Medulla oblongata (tissue), 1 donor: Measurements from ENCODE around the gene ZBTB7C.

ENCODE experiments used
- DNase-seq: peaks from one replicate; pipeline ENCODE4 v3.0.0-alpha.2; 2015; ENCODE audit errors: extremely low spot score

The ZBTB7C gene

DNA sequence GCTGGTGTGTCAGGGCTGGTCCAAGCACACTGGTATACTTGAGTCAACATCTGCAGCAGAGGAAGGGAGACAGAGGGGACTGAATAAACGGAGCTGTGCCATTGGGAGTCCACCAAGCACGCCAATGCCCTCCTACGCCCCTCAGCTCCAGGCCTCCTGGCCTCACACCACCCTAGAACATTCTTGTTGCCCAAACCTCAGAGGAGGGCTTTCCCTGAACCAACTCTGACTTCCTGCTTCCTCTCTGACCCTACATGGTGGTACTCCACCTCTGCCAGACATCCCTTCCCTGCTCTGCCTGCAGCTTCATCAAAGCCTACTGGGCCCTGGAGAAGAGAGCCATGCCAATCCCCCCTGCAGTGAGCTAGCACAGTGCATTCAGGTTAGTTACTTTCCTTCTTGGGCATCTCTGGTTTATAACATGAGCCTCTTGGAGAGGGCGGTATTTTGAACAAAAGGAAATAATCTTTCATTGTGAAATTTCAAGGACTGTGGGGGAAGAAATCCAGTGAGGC lies 54.4 kb downstream of the ZBTB7C start:
- DNase-seq: no peak

DNA sequence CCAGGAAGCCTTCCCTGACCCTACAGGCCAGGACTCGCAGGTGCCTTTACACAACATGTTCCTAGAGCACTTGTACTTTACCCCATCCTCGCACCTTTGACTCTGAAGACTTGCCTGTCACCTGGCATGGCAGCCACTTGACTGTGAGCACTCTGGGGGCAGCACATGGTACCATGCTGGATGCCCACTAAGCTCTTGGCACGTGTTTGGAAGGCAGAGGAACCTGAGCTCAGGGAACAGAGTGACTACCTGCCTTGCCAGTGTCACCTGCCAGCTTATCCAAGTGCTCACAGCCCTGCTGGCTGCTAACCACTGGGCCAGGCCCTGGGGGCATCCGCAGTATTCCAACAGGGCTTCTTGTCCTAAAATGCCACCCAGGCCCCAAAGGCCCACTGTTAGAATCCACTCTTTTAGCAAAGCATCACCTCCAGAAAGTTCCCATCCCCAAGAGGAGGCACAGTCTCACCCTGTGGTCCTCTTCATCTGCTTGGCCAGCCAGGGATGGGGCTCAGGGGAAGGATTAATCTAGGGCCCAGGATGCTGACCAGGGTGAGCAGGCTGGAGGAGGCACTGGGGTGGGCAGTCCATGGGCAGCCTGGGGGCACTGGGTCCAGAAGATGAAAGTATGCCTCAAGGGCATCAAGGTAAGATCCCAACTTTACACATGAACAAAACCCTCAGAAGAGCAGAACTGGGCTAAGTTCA lies 57.0 kb downstream of the ZBTB7C start:
- DNase-seq: no peak

DNA sequence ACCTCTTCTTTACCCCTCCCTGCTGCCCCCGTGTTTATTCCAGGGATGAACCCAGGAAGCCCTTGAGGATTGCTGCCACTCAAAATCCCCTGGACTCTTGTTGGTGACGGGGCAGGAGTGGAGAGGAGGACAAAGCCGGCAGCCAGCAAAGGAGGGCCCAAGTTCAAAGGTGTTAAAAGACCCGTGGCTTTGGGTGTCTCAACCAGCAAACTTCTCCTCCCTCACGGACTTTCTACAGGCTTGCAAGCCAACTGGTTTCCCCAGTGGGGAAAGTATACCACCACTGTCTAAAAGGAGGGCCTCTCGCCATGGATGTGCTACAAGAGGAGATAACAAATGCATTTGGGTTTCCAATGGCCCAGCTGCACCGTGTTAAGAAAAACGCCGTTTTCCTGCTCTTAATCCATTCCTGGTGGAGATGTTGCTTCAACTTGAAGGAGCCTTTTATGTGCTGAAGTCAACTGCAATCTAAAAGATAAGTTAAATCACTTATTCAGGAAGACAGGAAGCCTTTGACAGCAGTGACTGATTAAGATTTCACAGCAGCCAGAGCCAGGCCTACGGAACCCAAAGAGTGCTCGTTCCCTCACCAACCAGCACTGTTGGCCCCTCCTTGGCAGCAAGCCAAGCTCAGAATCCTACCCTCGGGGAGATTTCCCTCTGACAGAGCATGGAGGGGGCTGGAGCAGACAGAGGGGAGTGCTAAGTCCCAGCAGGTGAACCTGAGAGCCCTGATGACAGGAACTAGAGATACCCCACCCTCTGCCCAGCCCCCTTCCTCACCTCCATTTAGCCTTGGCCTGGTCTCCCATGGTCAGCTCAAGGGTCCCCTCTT lies 57.8 kb downstream of the ZBTB7C start:
- DNase-seq: no peak

DNA sequence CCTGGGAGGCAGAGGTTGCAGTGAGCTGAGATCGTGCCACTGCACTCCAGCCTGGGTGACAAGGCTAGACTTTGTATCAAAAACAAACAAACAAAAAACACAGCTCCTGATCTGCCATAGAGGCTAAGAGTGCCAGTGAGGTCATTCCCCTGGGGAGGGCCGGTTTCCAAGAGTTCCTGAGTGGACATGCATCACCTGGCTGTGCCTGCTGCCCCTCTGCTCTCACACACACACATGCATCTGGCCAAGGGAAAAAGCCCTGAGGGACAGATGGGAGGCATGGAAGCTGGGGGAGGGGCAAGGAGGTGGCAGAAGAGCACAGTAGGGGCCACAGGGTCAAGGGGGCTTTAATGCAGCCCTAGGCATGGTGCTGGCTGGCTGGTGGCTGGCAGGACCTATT lies 60.4 kb downstream of the ZBTB7C start:
- no peak for DNase-seq

DNA sequence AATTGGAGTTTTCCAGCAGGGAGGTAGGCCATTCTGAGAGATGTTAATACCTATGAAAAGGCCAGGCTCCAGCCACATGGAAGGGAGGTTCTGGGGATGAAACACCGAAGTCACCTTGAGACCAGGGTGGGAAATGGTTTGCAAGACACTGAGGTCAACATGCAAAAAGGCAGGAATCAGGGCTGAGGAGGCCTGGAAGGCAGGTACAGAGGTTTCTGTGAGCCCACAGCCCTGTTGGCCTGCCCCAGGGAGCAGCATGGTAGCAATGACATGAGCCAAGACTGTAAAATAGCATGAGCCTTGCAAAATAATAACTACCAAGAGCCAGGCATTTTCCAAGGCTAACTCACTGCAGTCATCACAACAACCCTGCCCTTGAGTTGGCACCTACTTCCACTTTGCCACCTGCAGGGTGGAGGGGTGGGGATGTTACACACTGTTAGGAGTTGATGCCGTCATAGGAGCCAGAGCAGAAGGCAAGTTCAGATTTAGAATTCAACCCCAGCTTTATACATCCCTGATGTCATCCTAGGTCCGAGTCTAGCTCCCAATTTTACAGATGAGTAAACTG lies 61.3 kb downstream of the ZBTB7C start:
- no peak for DNase-seq

DNA sequence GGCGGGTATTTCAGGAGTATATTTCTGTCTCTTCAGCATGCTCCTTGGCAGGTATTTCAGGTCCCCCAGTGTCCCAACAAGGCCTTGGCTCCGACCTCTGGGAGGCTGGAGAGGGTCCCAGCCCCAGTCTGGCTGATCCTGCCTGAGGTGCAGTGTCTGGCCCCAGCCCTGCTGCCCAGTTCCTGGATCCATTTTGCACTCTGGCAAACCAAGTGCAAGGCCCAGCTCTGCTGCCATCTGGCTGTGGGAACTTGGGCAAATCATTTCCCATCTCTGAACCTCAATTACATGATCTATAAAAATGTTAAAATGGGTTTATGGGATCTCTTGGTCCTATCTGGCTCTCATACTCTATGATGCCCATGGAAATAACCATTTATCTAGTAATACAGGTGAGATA lies 63.6 kb downstream of the ZBTB7C start:
- DNase-seq: no peak

DNA sequence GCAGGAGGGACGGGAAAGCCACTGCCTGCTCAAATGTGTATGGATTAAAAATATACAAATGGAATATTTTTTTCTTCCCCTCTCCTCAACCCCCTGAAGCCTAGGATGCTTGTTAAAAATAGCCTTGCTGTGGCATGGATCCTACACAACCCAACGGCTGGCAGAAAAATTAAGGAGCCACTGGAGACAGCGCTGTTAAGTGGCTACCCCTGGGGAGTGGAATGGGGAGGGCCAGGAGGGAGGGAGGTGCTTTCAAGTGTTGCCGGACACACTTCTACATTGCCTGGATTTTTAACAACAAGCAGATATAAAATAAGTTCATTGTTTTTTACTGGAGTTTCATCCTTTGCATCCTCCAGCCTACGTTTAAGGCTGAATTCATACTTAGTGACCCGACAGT lies 66.6 kb downstream of the ZBTB7C start:
- peak; percentile 43 for DNase-seq

DNA sequence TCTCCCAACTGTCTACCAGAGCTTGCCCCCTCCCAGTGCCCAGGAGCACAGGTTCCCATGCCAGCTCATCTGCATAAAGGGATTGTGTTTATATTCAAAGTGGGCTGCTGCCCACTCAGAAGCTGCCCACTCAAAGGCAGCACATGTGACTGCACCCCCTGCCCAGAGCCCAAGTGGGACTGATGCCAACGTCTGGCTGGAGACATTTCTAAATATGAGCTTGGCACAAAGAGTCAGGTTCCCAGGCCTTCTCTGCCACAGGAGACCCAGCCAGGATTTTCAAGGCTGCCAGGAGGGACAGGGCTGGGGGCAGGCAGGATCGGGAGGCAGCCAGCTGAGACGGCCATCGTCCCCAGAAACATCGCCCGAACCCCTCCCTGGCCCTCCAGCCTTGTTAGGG lies 67.1 kb downstream of the ZBTB7C start:
- DNase-seq: peak; percentile 71

DNA sequence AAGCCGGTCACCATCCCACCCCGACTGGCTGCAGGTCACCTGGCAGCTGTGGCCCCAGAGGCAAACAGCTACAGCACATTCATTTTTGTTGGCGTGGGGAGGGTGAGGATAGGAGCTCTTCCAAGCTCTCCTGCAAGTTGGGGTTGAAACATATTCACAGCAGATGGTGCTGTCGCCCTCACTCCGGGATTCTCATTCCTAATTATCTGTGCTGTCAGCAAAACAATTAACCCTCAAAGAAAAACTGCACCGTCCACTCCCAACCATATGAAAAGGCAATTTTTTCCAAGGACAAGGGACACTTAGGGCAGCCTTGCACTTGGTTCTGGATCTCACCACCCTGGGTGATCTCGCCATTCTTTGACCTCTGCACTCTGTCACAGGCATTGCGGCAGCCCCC lies 68.6 kb downstream of the ZBTB7C start:
- DNase-seq: peak; percentile 11

DNA sequence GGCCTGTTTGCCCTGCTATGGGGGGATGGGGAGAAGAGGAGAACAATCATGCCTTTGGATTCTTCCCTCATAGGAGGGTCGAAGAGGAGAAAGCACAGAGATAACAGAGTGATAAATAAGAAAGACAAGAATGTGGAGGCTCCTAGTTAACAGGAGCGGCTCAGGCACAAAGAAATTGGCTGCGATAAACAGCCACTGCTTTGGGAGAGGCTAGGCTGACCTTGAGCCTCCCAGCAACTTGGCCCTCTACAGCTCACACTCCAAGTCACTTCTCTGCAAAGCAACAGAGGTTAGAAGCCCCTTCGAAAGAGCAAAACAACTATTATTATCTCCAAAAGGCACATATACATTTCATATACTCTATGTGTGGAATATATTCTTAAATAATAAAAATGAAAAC lies 69.5 kb downstream of the ZBTB7C start:
- DNase-seq: no peak

DNA sequence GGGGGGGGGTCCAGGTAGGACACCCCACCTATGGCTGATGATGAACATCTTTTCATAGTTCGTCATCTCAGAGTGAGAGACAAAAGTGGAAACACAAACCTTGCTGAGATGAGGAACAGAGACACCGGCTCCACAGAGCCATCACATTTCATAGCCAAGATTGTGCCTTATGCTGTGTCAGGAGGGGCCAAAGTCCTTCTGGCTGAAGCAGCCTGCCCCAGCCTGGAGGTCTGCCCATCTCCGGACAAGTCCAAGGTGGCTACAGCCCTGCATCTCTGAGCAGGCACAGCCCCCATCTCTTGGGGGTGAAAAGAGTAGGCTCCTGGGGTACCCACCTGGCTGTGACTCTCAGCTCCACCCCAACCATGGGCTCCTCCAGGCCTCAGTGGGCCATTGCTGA lies 70.3 kb downstream of the ZBTB7C start:
- DNase-seq: no peak

DNA sequence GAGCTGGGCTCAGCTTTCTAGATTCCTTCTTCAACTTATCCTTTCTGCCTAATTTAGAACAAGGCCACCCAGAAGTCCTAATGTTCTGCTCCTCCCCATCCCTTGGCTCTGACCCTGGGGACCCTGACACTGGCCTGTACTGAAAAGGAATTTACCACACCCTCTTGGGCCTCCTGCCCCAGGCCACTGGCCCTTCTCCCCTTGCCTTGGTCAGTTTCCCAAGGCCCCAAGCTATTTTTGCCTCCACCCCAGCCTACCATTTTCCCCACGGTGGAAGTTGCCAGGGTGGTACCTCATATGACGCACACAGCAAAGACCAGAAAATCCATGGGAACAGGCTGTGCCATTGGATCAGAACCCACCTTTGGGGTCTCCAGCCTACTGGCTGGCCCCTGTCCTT lies 72.1 kb downstream of the ZBTB7C start:
- no peak for DNase-seq

DNA sequence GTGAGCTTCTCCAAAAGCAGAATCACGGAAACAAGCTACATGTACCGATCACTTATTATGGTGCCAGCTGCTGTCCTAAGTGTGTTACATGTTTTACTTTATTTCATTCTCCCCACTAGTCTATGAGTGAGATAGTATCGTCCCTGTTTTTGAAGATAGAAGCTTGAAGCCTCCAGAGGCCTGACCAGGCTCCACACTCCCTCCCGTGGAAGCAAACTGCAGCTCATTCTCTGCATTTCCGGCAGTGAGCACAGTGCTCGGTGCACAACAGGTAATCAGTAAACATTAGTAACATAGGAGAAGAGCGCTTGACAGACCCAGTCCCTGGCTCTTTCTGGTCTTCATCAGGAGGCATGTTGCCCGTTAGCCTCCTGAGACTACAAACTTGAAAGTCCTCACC lies 72.9 kb downstream of the ZBTB7C start:
- no peak for DNase-seq

DNA sequence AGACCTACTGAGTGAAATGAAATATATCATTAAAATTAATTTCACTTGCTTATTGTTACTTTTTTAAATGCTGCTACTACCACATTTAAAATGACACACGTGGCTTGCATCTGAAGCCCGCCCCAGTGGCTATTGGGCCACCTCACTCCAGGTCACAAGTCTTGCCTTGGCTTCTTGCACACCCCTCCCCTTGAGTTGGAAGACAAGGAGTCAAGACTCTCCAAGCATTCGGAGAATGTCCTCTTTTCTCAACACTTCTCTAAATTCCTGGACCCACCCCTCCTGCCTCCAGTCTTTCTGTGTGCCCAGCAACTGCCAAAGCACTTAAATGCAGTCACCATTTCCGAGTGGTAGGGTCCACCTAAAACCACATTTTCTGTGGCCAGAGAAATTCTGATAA lies 73.4 kb downstream of the ZBTB7C start:
- DNase-seq: no peak

DNA sequence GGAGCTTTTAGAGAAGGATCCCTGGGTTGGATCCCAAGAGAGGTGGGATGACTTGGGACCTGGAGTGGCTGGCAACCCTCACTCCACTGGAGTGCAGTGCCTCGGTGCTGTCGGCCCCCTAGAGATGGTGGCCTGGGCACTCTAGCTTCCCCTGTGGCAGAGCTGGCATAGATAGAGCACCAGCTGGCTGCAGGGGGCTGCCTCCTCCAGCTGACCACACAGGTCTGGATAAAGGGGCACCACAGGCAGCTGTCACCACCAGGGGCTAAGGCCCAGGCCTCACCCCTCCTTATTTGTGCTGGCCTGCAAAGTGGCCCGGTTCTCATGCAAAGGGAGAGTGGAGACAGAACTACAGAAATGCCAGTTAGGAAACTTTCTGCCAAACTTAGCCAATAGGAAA lies 74.3 kb downstream of the ZBTB7C start:
- DNase-seq: no peak

DNA sequence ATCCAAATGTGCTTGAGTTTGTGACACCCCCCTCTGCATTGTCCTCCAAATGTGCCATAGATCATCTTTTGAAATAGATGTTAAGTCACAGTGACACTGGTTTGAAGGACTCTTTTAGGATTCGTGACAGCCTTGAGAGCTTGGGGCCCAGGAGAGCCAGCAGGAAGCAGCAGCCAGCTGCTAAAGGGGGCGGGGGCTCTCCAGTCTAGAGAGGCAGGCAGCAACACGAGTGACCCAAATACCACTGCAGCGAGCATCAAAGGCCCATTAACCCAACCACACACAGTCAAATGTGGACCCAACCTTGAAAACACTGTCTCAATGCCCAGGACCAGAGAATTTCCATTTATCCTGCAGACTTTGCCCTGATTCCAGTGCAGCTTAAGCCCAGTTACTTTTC lies 75.6 kb downstream of the ZBTB7C start:
- peak; percentile 19 for DNase-seq

DNA sequence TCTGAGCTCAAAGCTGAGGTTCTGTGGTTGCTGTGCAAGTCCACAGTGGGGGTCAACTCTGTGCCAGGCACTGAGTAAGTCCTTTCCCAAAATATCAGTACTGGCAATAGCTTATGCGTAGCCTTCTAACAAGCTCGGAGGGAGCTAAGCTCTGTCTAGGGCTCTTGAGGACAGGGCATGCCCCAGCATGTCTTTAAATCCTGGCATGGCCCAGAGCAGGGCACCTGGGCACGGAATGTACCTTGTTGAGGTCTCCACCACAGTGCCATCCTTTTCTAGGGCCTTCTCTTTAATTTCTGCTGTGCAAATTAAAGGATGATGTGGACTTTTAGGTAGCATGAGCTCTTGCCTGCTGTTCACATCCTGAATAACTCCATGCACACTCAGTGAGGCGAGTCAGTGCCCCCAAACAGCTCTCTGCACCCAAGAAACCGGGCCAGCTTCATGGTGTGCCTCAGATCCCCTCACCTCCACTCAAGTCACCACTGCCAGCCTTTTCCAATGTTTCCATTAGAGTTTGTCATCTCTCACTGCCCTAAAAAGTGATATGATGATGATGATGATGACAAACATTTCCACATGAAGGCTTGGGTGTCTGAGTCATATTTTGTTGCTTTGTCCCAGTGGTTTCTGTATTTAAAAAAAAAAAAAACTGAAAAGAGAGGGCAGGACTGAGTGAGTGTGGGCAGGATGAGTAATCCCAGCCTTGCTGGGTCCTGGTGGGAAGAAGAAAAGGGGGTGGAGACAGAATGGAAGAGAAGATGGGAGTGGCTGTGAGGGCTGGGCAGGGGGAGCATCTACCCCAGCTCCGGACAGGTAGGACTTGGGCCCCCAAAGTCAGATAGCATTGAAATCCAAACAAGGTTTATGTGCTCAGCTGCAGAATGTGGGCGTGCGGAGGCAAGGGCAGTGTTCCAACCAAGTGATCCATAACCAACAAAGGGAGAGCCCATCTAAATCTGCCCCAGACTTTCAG lies 78.9 kb downstream of the ZBTB7C start:
- no peak for DNase-seq

DNA sequence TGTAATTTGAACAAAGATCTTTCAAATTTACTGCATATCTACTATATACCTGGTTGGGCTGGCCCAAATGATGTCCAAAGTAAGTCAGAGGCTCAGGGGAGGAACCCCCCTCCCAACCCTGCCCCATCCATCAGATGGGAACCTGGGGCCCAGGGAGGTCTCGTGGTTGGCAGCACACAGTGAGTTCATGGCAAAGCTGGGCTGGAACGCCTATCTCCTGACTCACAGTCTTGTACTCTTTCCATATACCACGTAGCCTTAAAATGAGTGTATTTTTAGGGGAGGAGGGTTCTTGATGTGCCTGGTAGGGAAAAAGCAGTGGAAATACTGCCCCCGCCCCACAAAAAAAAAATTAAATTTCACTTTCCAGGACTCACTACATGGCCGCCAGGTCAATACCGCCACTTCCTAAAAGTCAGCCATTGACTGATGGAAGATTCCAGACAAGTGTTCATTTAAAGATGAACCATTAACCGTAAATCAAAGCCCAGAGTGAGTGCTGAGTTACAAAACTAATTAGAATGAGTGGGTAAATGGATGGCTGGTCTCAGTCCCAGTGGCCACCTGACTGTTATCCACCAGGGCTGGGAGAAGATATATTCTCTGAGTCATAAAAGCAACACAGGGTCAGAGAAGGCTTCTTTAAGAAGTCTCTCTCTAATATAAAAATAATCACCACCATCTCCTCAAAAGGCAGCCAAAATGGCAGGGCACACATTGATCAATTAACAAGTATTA lies 80.5 kb downstream of the ZBTB7C start:
- no peak for DNase-seq

DNA sequence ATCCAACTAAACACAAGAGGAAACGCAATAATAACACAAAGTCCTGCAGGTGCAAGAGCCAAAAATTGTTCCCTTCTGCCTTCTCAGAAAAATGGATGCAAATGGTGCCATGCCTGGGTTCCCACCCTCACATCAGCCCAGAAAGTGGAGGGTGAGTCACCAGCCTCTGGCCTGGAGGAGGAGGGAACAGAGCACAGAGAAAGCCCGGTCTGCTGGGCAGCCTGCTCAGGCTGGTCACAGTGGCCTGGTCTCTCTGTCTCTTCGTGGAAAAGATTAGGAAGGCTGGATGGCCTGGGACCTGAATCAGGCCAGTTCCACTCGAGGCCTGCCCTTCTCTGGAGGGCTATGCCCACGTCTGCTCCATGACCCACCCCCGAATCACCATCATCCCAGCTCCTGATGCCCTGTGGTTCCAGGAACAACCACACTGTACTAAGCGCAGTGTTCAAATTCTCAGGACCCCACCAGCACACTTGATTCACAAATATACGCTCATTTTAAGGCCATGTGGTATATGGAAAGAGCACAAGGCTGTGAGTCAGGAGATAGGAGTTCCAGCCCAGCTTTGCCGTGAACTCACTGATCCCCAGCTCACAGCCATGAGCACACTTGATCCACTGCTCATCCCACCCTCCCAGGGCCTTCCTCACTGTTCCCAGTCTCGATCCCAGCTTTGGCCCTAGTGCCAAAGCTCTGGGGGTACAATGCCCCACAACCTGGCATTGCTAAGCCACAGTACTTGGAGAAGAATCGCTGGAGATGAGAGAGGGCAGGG lies 82.1 kb downstream of the ZBTB7C start:
- DNase-seq: no peak

DNA sequence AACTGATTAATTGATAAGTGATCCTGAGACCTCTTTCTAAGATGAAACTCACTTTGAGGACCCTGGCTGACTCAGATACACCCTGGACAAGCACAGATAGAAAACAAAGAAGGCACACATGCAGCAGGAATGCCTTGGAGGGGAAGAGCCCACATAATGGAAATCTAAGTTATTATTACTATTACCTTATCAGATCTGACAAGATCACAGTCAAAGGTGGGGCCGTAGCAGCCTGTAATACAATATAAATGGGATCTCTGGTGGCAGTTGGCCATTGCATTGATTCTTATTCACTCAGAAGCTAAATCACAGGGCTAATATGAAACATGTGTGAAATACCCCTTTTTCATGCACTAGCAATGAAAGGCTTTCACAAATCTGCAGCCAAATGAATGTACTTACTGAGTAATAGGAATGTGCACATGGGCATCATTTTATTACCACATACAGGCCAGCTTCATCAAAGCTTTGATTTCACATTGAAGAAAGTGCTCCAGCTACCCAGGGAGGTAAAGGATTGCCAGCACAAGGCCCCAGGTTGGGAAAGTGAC lies 84.0 kb downstream of the ZBTB7C start:
- no peak for DNase-seq
